Spinal cord (tissue), 10 donors: ENCODE data around the gene TNFRSF14. TPM values are rescaled to one million over a fixed set of nuclear protein-coding genes. Genes with fewer than 3 reads are reported as not detected.
"Not testable (repeated sequence)": the region's sequence is repeated elsewhere in the genome, so short reads cannot be mapped to it uniquely, and the experiment has no call there.

Experiments
- DNase-seq, 6 donors: peaks; one replicate each; pipeline versions ENCODE4 v3.0.0 to v3.0.0-alpha.2; 2013 to 2015; ENCODE audit warnings: low spot score in 6 of 6, low read depth in 4 of 6
- H3K27ac ChIP-seq: one replicate; pipeline ENCODE4 v1.5.1; 2013; ENCODE audit warnings: low read depth, low read length, control low read depth
- H3K27me3 ChIP-seq: one replicate; pipeline ENCODE4 v1.6.1; 2013; ENCODE audit warnings: low read length; ENCODE audit not compliant: control insufficient read depth, insufficient read depth
- H3K36me3 ChIP-seq: one replicate; pipeline ENCODE4 v1.6.1; 2013; ENCODE audit warnings: low read length; ENCODE audit not compliant: control insufficient read depth, insufficient read depth
- H3K4me1 ChIP-seq: one replicate; pipeline ENCODE4 v1.6.1; 2013; ENCODE audit warnings: low read length; ENCODE audit not compliant: control insufficient read depth, insufficient read depth
- H3K4me3 ChIP-seq: one replicate; pipeline ENCODE4 v1.5.1; 2013; ENCODE audit warnings: low read depth, low read length, control low read depth
- H3K9me3 ChIP-seq: one replicate; pipeline ENCODE4 v1.6.1; 2013; ENCODE audit warnings: low read length; ENCODE audit not compliant: control insufficient read depth, insufficient read depth
- WGBS: methylation state at CpG from one replicate; pipeline ENCODE4 v1.1.5; 2013; ENCODE audit warnings: missing lambda C conversion rate; ENCODE audit not compliant: insufficient coverage; 5-methylcytosine and 5-hydroxymethylcytosine counted together
- polyA plus RNA-seq, 2 donors: library from polyadenylated mRNA; unstranded; fragments of 120-200 nt; gene quantifications; one replicate each; pipeline ENCODE4 v1.2.1, GENCODE V29; 2013; ENCODE audit not compliant: insufficient read length in 2 of 2
- total RNA-seq, 2 donors: library from RNA; depleted of rRNA in 1 of 2; stranded (reverse); fragments of 120-200 nt in 1 of 2; fragments of >200 nt in 1 of 2; gene quantifications; one replicate each; pipeline versions ENCODE4 v1.2.3 to v1.2.4, GENCODE V29; 2013 to 2014
- donor health status: healthy.

TNFRSF14 gene
- total and polyA plus RNA-seq, 4 donors, result 7.2 to 20.4 (median 12.3) TPM

- H3K9me3 ChIP-seq, H3K36me3 ChIP-seq, H3K27me3 ChIP-seq, H3K27ac ChIP-seq, H3K4me3 ChIP-seq, DNase-seq: not testable (repeated sequence)
- WGBS, result 81% methylated on average over 4 of the region's 9 CpGs
- H3K4me1 ChIP-seq, result peaks cover 58% of the 10 kb centered on the region
Measured at GRCh38 chr1:2551544-2551943, 4.6 kb upstream of the TNFRSF14 start.

- no peak for DNase-seq
- no peaks in the 10 kb centered on the region for H3K36me3 ChIP-seq
- H3K27ac ChIP-seq, result no peak overlapping the region
- 49% methylated on average over 23 of the region's 26 CpGs for WGBS
- no peak overlapping the region for H3K4me3 ChIP-seq
- peaks cover 6% of the 10 kb centered on the region for H3K27me3 ChIP-seq
- no peaks in the 10 kb centered on the region for H3K9me3 ChIP-seq
- H3K4me1 ChIP-seq, result peaks cover 58% of the 10 kb centered on the region
Measured at GRCh38 chr1:2552189-2552588, 4.0 kb upstream of the TNFRSF14 start.

GRCh38 chr1:2553076-2553475 lies 3.1 kb upstream of the TNFRSF14 start:
- H3K9me3 ChIP-seq, H3K27ac ChIP-seq, H3K36me3 ChIP-seq, DNase-seq, H3K27me3 ChIP-seq, H3K4me3 ChIP-seq: not testable (repeated sequence)
- peaks cover 51% of the 10 kb centered on the region for H3K4me1 ChIP-seq
- 58% methylated on average over 2 of the region's 9 CpGs for WGBS

GRCh38 chr1:2553871-2554620 lies 2.1 kb upstream of the TNFRSF14 start:
- no peak overlapping the region for H3K27ac ChIP-seq
- DNase-seq, result no peak
- no peaks in the 10 kb centered on the region for H3K9me3 ChIP-seq
- no peaks in the 10 kb centered on the region for H3K27me3 ChIP-seq
- no peak overlapping the region for H3K4me3 ChIP-seq
- WGBS, result 88% methylated on average over 29 of the region's 30 CpGs
- peaks cover 42% of the 10 kb centered on the region for H3K4me1 ChIP-seq
- peaks cover 7% of the 10 kb centered on the region for H3K36me3 ChIP-seq

GRCh38 chr1:2554621-2555387 lies 1.4 kb upstream of the TNFRSF14 start:
- Histone ChIP-seq H3K9me3 (no peaks in the 10 kb centered on the region), H3K4me1 (peaks cover 38% of the 10 kb centered on the region), H3K36me3 (peaks cover 10% of the 10 kb centered on the region), H3K27me3 (no peaks in the 10 kb centered on the region), H3K27ac (no peak overlapping the region), H3K4me3 (no peak overlapping the region)
- peak in 1 of 6 donors; percentile 38 for DNase-seq
- 64% methylated on average over 12 of the region's 19 CpGs for WGBS

- Histone ChIP-seq H3K27me3 (no peaks in the 10 kb centered on the region), H3K4me3 (peak overlapping the region; percentile 38), H3K4me1 (peaks cover 39% of the 10 kb centered on the region), H3K36me3 (peaks cover 14% of the 10 kb centered on the region), H3K27ac (peak overlapping the region; percentile 36), H3K9me3 (no peaks in the 10 kb centered on the region)
- DNase-seq, result peak in 1 of 6 donors; percentile 24
- WGBS, result 62% methylated on average over 19 of the region's 26 CpGs
Measured at GRCh38 chr1:2555634-2556276, 416 bp upstream of the TNFRSF14 start.

- no peak for DNase-seq
- Histone ChIP-seq H3K27me3 (no peaks in the 10 kb centered on the region), H3K27ac (peak overlapping the region; percentile 36), H3K36me3 (peaks cover 17% of the 10 kb centered on the region), H3K4me3 (peak overlapping the region; percentile 38), H3K9me3 (no peaks in the 10 kb centered on the region), H3K4me1 (peaks cover 39% of the 10 kb centered on the region)
- WGBS, result 61% methylated on average over 21 of the region's 24 CpGs
Measured at GRCh38 chr1:2556678-2557481, 709 bp downstream of the TNFRSF14 start.

GRCh38 chr1:2557482-2558400 lies 1.6 kb downstream of the TNFRSF14 start:
- Histone ChIP-seq H3K4me3 (no peak overlapping the region), H3K36me3 (peaks cover 21% of the 10 kb centered on the region), H3K4me1 (peaks cover 39% of the 10 kb centered on the region), H3K9me3 (no peaks in the 10 kb centered on the region), H3K27me3 (no peaks in the 10 kb centered on the region), H3K27ac (no peak overlapping the region)
- WGBS, result 88% methylated on average over 28 of the region's 30 CpGs
- DNase-seq, result no peak
